Stimulated activated CD8-positive, alpha-beta memory T cell treated with anti-CD3 and anti-CD28 coated beads, Interleukin-12 subunit alpha, Interleukin-12 subunit beta, amount 100 ng/mL, for 24 hours (primary cell): Measurements from ENCODE around the gene SYTL3.
"Not testable (repeated sequence)": the region's sequence is repeated elsewhere in the genome, so short reads cannot be mapped to it uniquely, and the experiment has no call there.

ENCODE experiments used
- DNase-seq: peaks from one replicate; pipeline ENCODE4 v3.0.0-alpha.2; 2020; ENCODE audit errors: extremely low read depth

Gene SYTL3

DNA sequence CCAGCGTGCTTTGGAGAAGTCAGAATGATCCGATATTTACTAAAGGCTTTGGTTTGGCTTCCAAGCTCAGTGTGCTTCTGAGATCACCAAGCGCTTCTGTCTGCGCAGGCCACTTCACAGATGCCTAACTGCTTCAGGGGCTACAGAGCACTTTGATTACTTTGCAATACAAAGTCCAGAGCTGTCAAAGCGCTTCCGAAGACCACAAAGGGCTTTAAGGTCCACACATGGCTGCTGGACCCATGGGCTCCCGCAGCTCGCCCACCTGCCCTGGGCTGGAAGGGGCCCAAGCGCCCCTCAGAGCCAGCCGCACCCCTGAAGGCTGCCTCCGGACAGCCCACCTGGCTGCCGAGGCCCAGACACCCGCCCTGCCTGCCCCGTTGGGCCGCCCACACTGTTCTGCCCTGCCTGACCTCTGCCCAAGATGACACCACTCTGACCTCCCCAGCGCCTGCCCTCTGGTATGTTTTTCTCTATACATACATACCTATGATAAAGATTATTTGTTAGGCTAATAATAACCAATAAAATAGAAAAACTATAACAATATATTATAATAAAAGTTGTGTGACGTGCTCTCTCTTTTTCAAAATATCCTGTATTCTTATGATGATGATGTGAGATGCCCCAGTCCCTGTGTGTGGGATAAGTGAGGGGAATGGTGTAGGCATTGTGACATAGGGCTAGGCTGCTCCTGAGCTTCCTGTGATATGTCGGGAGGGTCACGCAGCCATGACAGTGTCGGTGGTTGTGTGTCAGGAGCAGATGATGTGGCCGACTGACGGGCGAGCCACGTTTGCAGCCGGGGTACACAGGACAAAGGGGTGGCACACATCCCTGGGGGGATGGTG, 27.9 kb upstream of the SYTL3 start:
- no peak for DNase-seq

DNA sequence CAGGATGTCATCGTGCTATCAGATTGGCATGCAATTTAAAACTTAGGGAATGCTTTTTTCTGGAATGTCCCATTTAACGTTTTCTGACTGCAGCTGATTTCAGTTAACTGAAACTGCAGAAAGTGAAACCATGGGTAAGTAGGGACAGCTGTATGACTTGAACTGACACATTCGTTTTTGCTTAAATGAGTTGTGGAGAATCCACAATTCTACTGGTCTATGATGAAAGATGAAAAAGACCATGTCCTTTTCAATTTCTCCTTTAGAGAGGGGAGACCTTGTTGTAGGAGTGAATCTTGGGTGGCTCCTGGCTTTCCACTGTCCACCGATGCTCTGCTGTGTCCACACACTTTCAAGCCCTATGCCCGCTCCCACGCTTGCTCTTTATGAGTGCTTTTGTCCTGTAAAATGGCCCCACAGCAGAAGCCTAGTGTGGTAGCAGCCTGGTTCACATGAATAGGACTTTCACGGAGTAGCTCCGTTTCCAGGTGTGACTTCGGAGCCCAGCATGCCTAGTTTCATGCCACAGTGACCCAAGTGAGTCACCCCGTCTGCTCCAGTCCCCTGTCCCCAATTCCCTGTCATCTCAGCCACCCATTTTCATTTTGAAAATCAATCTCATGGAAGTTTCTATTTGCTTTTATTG, 27.2 kb upstream of the SYTL3 start:
- DNase-seq = no peak

GRCh38 chr6:158624684-158625682, 24.9 kb upstream of the SYTL3 start:
- no peak for DNase-seq

DNA sequence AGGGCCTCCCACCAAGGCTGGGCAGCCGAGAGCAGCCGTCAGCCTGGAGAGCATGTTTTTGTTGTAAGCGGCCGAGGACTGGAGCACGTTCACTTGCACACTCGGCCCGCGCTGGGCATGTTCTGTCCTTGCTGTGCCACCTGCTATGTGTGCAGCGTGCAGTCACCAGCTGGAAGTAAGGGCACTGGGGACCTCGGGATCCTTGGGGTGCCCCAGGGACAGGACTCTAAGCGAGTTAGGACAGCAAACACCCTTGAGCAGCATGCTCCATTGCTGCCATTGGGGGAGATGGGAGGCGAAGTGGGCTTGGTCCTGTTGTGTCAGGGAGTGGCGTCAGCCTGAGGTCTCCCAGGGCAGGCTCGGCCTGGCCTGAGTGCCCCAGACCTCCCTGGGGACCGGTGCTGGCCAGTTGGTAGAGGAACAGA, 24.0 kb upstream of the SYTL3 start:
- no peak for DNase-seq

DNA sequence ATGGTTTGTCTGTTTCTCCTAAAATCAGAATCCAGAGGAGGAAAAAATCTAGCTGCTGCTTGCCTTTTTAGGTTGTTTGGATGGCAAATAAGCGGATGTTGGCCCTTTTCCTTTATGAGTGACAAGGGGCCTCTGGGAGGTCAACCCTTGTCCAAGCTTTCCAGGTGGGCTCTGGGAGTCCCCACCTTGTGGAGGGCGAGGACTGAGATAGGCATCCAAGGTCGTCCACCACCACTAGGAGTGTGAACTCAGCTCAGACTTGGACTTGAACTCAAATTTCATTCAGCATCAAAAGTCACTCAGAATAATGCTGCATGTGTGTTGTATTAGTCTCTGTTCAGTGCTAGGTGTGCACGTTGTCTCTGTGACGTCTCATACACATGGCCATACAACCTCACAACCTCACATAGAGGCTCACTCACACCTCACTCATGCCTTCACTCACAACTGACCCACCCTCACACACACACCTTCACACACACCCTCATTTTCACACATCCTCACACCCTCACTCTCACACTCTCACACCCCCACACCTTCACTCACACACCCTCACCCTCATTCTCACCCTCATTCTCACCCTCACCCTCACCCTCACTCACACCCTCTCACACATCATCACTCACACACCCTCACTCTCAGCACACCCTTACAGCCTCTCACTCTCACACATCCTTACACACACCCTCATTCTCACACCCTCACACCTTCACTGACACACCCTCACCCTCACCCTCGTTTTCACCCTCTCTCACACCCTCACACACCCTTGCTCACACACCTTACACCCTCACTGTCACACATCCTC, 23.3 kb upstream of the SYTL3 start:
- no peak for DNase-seq

- DNase-seq = no peak
Observed at GRCh38 chr6:158627168-158627939, 22.5 kb upstream of the SYTL3 start.

DNA sequence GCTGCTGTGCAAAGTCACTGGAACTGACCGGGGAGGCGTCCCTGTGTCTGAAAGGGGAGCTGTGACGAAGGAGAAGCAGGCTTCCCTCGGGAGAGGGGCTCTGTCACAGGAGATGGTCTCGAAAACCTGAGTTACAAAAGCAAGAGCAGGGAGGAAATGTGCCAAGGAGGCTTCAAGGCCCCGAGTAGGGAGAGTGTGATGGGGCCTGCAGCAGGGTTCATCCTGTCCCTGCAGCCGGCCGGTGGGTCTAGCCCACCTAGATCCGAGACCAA, 22.0 kb upstream of the SYTL3 start:
- no peak for DNase-seq

GRCh38 chr6:158628542-158628941, 21.3 kb upstream of the SYTL3 start:
- no peak for DNase-seq

GRCh38 chr6:158629367-158630221, 20.3 kb upstream of the SYTL3 start:
- no peak for DNase-seq

GRCh38 chr6:158630938-158631616, 18.8 kb upstream of the SYTL3 start:
- no peak for DNase-seq

GRCh38 chr6:158631678-158632537, 17.9 kb upstream of the SYTL3 start:
- DNase-seq = no peak

- not testable (repeated sequence) for DNase-seq
Observed at GRCh38 chr6:158632538-158633119, 17.2 kb upstream of the SYTL3 start.

DNA sequence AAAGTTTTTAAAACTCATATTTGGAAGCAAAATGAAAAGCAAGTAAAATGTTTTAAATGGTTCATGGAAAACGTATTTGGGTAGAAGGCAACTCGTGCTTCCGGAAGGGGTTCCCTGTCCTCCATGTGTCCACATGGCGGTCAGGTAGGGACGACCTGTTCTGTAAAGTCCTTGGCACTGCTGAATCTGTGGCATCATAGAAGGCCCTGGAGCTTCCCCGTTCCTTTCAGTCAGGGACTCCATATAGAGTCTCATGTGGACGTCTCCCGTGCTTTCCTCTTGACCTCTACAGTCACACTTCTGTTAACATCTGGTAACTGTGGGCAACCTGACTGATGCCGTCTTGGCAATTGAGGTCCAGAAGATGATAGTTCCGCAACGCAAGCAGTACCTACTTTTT, 16.7 kb upstream of the SYTL3 start:
- DNase-seq = no peak

- no peak for DNase-seq
Observed at GRCh38 chr6:158634695-158635426, 15.0 kb upstream of the SYTL3 start.

- DNase-seq = no peak
Observed at GRCh38 chr6:158635427-158636073, 14.3 kb upstream of the SYTL3 start.

DNA sequence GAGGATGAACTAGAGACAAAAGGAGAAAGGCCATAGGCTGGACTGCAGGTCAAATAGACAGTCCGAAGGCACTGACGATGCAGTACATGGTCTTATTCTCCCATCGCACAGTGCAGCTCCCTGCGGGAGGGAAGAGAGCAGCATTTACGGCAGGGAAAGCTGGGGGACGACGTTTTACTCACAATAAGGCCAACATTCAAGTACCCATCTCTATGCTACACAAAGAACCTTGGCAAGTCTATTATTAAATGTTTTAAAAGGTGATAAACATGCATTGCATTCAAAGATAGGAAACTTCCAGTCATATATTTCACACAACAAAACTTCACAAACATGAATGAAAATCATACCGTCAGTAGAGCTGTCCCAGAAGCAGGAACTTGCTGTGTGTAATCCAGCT, 13.1 kb upstream of the SYTL3 start:
- no peak for DNase-seq
